PC-9 (cell line): ENCODE measurements around the gene PDZD7.

Experiments
- EZH2 ChIP-seq: fragments of 200-600 bp; sonication (generic); IDR thresholded peaks from 2 replicates; pipeline ENCODE4 v1.8.0; 2017; ENCODE audit warnings: antibody characterized with exemption, low read depth
- TF ChIP-seq, protein P1 (sequence below): fragments of 200-600 bp; sonication (generic); conservative IDR thresholded peaks from 2 replicates; pipeline ENCODE4 v1.6.1; 2017; ENCODE audit warnings: mixed run types, antibody characterized with exemption, mild to moderate bottlenecking, moderate library complexity

DNA sequence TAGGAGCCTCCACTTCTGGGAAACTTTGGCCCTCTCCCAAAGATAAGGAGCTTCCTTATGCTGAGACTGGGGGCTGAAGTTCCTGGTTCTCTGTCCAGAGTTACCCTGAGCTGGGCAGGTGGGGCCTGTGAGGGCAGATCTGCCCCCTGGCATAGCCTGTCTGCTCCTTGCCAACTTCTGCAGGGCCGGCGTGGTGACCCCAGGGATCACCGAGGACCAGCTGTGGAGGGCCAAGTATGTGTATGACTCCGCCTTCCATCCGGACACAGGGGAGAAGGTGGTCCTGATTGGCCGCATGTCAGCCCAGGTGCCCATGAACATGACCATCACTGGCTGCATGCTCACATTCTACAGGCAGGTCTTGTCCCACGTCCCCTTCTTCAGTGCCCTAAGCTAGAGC lies 4.4 kb upstream of the PDZD7 start:
- TF ChIP-seq, protein P1, sequence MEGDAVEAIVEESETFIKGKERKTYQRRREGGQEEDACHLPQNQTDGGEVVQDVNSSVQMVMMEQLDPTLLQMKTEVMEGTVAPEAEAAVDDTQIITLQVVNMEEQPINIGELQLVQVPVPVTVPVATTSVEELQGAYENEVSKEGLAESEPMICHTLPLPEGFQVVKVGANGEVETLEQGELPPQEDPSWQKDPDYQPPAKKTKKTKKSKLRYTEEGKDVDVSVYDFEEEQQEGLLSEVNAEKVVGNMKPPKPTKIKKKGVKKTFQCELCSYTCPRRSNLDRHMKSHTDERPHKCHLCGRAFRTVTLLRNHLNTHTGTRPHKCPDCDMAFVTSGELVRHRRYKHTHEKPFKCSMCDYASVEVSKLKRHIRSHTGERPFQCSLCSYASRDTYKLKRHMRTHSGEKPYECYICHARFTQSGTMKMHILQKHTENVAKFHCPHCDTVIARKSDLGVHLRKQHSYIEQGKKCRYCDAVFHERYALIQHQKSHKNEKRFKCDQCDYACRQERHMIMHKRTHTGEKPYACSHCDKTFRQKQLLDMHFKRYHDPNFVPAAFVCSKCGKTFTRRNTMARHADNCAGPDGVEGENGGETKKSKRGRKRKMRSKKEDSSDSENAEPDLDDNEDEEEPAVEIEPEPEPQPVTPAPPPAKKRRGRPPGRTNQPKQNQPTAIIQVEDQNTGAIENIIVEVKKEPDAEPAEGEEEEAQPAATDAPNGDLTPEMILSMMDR = no peak
- TF ChIP-seq EZH2 = no peak
